ENCODE measurements around the gene KANK4. TPM values are rescaled to one million over a fixed set of nuclear protein-coding genes. Genes with fewer than 3 reads are reported as not detected.

KANK4 gene
- total RNA-seq, 2 experiments from 2014 or later, result not detected

DNA sequence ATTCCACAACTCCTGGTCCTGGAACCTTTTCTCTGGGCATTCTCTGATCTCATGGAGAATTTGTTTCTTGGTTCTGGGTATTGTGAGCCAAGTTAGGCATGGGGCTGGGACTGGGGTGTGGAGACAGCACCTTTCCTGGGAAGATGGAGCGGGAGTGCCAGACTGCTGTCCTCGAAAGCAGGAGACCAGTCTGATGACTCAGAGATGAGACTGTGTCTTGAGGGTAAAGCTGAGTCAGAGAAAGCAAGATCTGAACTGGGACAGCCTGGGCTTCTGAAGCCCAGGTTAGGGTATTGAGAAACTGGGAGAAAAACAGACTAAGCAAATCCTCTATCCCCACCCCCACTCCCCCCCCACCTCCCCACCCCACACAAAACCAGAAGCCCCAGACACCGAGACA, 2.2 kb upstream of the KANK4 start:
- DNase-seq, result no peak
- POLR2A ChIA-PET, result no interaction called here
- H3K27ac Mint-ChIP-seq, result no peak overlapping the region
- intact Hi-C loops (cut with micrococcal nuclease), result no loop called here
- H3K4me1 Mint-ChIP-seq (ENCODE audit: low read depth), result peaks cover 4% of the 10 kb centered on the region
- H3K27me3 Mint-ChIP-seq, result peaks cover 23% of the 10 kb centered on the region
- H3K36me3 Mint-ChIP-seq (ENCODE audit: low read depth), result no peaks in the 10 kb centered on the region
- H3K9me3 Mint-ChIP-seq, result no peaks in the 10 kb centered on the region
- TF ChIP-seq, protein P1, sequence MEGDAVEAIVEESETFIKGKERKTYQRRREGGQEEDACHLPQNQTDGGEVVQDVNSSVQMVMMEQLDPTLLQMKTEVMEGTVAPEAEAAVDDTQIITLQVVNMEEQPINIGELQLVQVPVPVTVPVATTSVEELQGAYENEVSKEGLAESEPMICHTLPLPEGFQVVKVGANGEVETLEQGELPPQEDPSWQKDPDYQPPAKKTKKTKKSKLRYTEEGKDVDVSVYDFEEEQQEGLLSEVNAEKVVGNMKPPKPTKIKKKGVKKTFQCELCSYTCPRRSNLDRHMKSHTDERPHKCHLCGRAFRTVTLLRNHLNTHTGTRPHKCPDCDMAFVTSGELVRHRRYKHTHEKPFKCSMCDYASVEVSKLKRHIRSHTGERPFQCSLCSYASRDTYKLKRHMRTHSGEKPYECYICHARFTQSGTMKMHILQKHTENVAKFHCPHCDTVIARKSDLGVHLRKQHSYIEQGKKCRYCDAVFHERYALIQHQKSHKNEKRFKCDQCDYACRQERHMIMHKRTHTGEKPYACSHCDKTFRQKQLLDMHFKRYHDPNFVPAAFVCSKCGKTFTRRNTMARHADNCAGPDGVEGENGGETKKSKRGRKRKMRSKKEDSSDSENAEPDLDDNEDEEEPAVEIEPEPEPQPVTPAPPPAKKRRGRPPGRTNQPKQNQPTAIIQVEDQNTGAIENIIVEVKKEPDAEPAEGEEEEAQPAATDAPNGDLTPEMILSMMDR (IDR thresholded peaks at IDR 0.05), result no peak
- CTCF ChIA-PET, result no interaction called here
- no peak overlapping the region for H3K4me3 Mint-ChIP-seq
- ATAC-seq, result no peak

DNA sequence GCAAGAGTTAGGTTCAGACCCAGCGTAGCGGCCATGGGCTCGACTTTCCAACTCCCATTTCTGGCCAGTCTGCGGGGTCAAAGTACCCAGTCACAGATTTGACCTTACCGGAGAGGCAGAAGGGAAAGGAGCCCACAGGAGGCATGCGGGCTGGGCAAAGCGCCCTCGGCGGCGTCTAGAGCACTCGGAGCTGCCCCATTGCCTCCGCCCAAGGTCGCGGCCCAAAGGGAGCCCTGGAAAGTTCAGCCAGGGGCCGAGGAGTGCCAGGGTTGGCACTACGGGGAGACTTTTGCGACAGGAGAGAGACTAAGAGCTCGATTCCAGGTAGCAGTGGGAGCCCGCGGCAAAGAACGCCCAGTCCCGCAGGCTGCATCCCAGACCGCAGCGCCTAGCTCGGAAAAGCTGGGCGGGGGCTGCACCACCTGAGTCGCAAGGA, 896 bp downstream of the KANK4 start:
- ATAC-seq, result no peak
- POLR2A ChIA-PET, result no interaction called here
- CTCF ChIA-PET, result no interaction called here
- H3K4me3 Mint-ChIP-seq, result no peak overlapping the region
- no peaks in the 10 kb centered on the region for H3K36me3 Mint-ChIP-seq (ENCODE audit: low read depth)
- peaks cover 23% of the 10 kb centered on the region for H3K27me3 Mint-ChIP-seq
- TF ChIP-seq, protein P1 (IDR thresholded peaks at IDR 0.05), result no peak
- H3K9me3 Mint-ChIP-seq, result no peaks in the 10 kb centered on the region
- no peak overlapping the region for H3K27ac Mint-ChIP-seq
- H3K4me1 Mint-ChIP-seq (ENCODE audit: low read depth), result peaks cover 4% of the 10 kb centered on the region
- no peak for DNase-seq
- intact Hi-C loops (cut with micrococcal nuclease), result no loop called here

DNA sequence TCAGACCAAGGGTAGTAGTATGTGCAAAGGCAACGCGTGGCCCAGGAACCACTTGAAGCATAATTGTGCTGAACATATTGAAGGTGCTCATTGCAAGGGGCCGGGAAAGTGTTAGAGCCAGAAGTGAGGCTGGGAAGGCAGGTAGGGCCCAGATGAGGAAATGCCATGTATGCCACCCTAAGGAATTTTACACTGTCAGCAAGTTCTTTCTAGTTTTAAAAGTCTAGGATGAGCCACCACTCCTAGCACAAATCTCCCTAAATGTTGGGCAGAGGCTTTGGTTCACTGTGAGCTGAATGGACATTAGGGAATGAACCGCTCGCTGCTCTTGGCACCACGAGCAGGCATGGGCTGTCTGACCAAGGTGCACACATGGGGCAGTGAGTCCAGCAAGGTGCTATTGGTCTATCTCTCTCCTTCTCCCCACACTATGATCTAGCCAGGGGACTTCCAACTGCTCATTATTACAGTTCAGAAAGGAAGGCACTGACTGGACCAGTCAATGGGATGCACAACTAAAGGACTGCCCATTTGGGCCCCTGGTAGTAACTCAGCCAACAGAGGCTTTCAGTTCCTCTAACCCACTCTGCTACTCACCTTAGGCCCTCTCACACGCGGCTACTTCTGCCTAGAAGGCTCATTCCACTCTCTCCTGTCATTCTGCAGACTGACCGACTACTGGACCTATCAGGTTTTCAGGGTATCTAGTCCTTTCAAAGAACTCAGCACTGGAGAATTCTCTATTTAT, 2.0 kb downstream of the KANK4 start:
- TF ChIP-seq, protein P1 (IDR thresholded peaks at IDR 0.05), result no peak
- DNase-seq (no peak), ATAC-seq (no peak)
- intact Hi-C loops (cut with micrococcal nuclease), result no loop called here
- POLR2A ChIA-PET, result no interaction called here
- Mint-ChIP-seq H3K4me1 (ENCODE audit: low read depth) (peaks cover 4% of the 10 kb centered on the region), H3K27ac (no peak overlapping the region), H3K27me3 (peaks cover 23% of the 10 kb centered on the region), H3K4me3 (no peak overlapping the region), H3K36me3 (ENCODE audit: low read depth) (no peaks in the 10 kb centered on the region), H3K9me3 (no peaks in the 10 kb centered on the region)
- CTCF ChIA-PET, result no interaction called here

DNA sequence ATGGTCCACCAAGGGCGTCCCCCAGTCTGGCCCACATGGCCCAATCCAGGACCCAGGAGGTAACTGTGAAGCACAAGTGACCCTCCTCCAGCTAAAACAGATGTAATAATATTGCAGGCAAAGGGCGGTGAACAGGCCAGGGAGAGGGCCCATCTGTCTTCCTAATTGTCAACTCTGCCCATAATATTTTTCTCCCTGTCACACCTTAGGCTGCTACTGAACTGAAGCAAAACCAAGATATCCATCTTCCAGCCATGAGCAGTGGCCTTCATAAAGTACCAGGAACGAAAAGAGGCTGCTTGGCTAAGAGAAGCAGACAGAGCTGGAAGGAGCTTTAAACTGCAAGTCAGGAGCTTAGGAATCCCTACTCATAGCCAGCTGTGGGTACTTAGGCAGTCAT, 3.1 kb downstream of the KANK4 start:
- intact Hi-C loops (cut with micrococcal nuclease), result no loop called here
- Mint-ChIP-seq H3K27me3 (peaks cover 20% of the 10 kb centered on the region), H3K4me1 (ENCODE audit: low read depth) (peaks cover 4% of the 10 kb centered on the region), H3K4me3 (no peak overlapping the region), H3K27ac (no peak overlapping the region), H3K36me3 (ENCODE audit: low read depth) (no peaks in the 10 kb centered on the region), H3K9me3 (no peaks in the 10 kb centered on the region)
- TF ChIP-seq, protein P1 (IDR thresholded peaks at IDR 0.05), result no peak
- CTCF ChIA-PET, result no interaction called here
- no peak for ATAC-seq
- no peak for DNase-seq
- POLR2A ChIA-PET, result no interaction called here

DNA sequence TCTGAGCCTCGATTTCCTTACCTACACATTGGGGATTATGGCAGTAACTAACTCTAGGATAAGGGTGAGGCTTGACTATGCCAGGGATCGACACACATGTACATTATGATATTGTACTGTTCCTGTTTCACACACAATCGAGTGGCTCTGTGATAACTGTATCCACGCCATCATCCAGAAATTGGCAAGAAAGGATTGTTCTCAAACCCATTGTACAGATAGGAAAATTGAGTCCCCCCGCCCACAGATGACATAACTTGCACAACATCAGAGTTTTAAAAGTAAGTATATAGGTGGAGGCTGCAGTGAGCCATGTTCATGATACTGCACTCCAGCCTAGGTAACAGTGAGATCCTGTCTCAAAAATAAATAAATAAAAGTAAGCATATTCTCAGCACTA, 3.8 kb downstream of the KANK4 start:
- DNase-seq, result no peak
- no peaks in the 10 kb centered on the region for H3K9me3 Mint-ChIP-seq
- peaks cover 16% of the 10 kb centered on the region for H3K27me3 Mint-ChIP-seq
- no peaks in the 10 kb centered on the region for H3K36me3 Mint-ChIP-seq (ENCODE audit: low read depth)
- intact Hi-C loops (cut with micrococcal nuclease), result no loop called here
- H3K4me1 Mint-ChIP-seq (ENCODE audit: low read depth), result peaks cover 4% of the 10 kb centered on the region
- H3K27ac Mint-ChIP-seq, result no peak overlapping the region
- H3K4me3 Mint-ChIP-seq, result no peak overlapping the region
- TF ChIP-seq, protein P1 (IDR thresholded peaks at IDR 0.05), result no peak
- ChIA-PET POLR2A (no interaction called here), CTCF (no interaction called here)
- ATAC-seq, result no peak
